Lower leg skin (tissue), 3 donors: Measurements from ENCODE around the gene LZTFL1.

Experiments
- CTCF ChIP-seq, 3 donors: fragments of 450-650 bp; IDR thresholded peaks; one replicate each; pipeline ENCODE4 v1.5.1; 2016; ENCODE audit warnings: antibody characterized with exemption in 3 of 3, mild to moderate bottlenecking in 3 of 3, moderate library complexity in 2 of 3
- POLR2A ChIP-seq, 2 donors: fragments of 450-650 bp; IDR thresholded peaks; one replicate each; pipeline ENCODE4 v1.6.1; 2016 to 2017; ENCODE audit warnings: antibody characterized with exemption in 2 of 2, mild to moderate bottlenecking in 1 of 2, moderate library complexity in 1 of 2

- TF ChIP-seq CTCF (IDR thresholded peaks at IDR 0.05) (no peak), POLR2A (IDR thresholded peaks at IDR 0.05) (no peak)
These were observed 23.0 kb upstream of the LZTFL1 start for GRCh38 chr3:45864760-45865519.
